Measurements from ENCODE around the gene TMEM115. TPM values are rescaled to one million over a fixed set of nuclear protein-coding genes. Genes with fewer than 3 reads are reported as not detected.

Gene TMEM115
- total RNA-seq, 1 donor from 2014 or later: 17.8 TPM

GRCh38 chr3:50388720-50389413, 29.5 kb upstream of the TMEM115 start:
- DNase-seq (ENCODE audit: low spot score): no peak
- Mint-ChIP-seq H3K27me3 (ENCODE audit: low read depth) (no peaks in the 10 kb centered on the region), H3K4me1 (ENCODE audit: low read depth) (peaks cover 6% of the 10 kb centered on the region), H3K9me3 (no peaks in the 10 kb centered on the region), H3K36me3 (ENCODE audit: low read depth) (no peaks in the 10 kb centered on the region), H3K4me3 (ENCODE audit: low read depth) (no peak overlapping the region), H3K27ac (no peak overlapping the region)
- intact Hi-C loops (cut with micrococcal nuclease): no loop called here

- no peak overlapping the region for H3K27ac Mint-ChIP-seq
- no peaks in the 10 kb centered on the region for H3K9me3 Mint-ChIP-seq
- H3K4me3 Mint-ChIP-seq (ENCODE audit: low read depth): no peak overlapping the region
- no peaks in the 10 kb centered on the region for H3K36me3 Mint-ChIP-seq (ENCODE audit: low read depth)
- peaks cover 6% of the 10 kb centered on the region for H3K4me1 Mint-ChIP-seq (ENCODE audit: low read depth)
- no peak for DNase-seq (ENCODE audit: low spot score)
- H3K27me3 Mint-ChIP-seq (ENCODE audit: low read depth): no peaks in the 10 kb centered on the region
- intact Hi-C loops (cut with micrococcal nuclease): no loop called here
These were observed 28.8 kb upstream of the TMEM115 start for GRCh38 chr3:50388016-50388719.

GRCh38 chr3:50385754-50386153, 26.4 kb upstream of the TMEM115 start:
- no peak overlapping the region for H3K27ac Mint-ChIP-seq
- no peaks in the 10 kb centered on the region for H3K9me3 Mint-ChIP-seq
- H3K4me1 Mint-ChIP-seq (ENCODE audit: low read depth): no peaks in the 10 kb centered on the region
- no peak for DNase-seq (ENCODE audit: low spot score)
- intact Hi-C loops (cut with micrococcal nuclease): no loop called here
- no peaks in the 10 kb centered on the region for H3K27me3 Mint-ChIP-seq (ENCODE audit: low read depth)
- H3K36me3 Mint-ChIP-seq (ENCODE audit: low read depth): no peaks in the 10 kb centered on the region
- H3K4me3 Mint-ChIP-seq (ENCODE audit: low read depth): no peak overlapping the region

- no peaks in the 10 kb centered on the region for H3K36me3 Mint-ChIP-seq (ENCODE audit: low read depth)
- intact Hi-C loops (cut with micrococcal nuclease): no loop called here
- H3K4me1 Mint-ChIP-seq (ENCODE audit: low read depth): no peaks in the 10 kb centered on the region
- no peak for DNase-seq (ENCODE audit: low spot score)
- H3K9me3 Mint-ChIP-seq: no peaks in the 10 kb centered on the region
- no peaks in the 10 kb centered on the region for H3K27me3 Mint-ChIP-seq (ENCODE audit: low read depth)
- no peak overlapping the region for H3K27ac Mint-ChIP-seq
- no peak overlapping the region for H3K4me3 Mint-ChIP-seq (ENCODE audit: low read depth)
These were observed 24.4 kb upstream of the TMEM115 start for GRCh38 chr3:50383750-50384149.

- Mint-ChIP-seq H3K4me1 (ENCODE audit: low read depth) (no peaks in the 10 kb centered on the region), H3K27me3 (ENCODE audit: low read depth) (no peaks in the 10 kb centered on the region), H3K9me3 (no peaks in the 10 kb centered on the region), H3K4me3 (ENCODE audit: low read depth) (no peak overlapping the region), H3K27ac (no peak overlapping the region), H3K36me3 (ENCODE audit: low read depth) (no peaks in the 10 kb centered on the region)
- intact Hi-C loops (cut with micrococcal nuclease): no loop called here
- no peak for DNase-seq (ENCODE audit: low spot score)
These were observed 23.4 kb upstream of the TMEM115 start for GRCh38 chr3:50382722-50383121.

- intact Hi-C loops (cut with micrococcal nuclease): no loop called here
- no peaks in the 10 kb centered on the region for H3K4me1 Mint-ChIP-seq (ENCODE audit: low read depth)
- DNase-seq (ENCODE audit: low spot score): no peak
- H3K9me3 Mint-ChIP-seq: no peaks in the 10 kb centered on the region
- H3K27me3 Mint-ChIP-seq (ENCODE audit: low read depth): no peaks in the 10 kb centered on the region
- no peaks in the 10 kb centered on the region for H3K36me3 Mint-ChIP-seq (ENCODE audit: low read depth)
- no peak overlapping the region for H3K27ac Mint-ChIP-seq
- no peak overlapping the region for H3K4me3 Mint-ChIP-seq (ENCODE audit: low read depth)
These were observed 22.1 kb upstream of the TMEM115 start for GRCh38 chr3:50381383-50381782.

GRCh38 chr3:50380405-50381085, 21.2 kb upstream of the TMEM115 start:
- no peak for DNase-seq (ENCODE audit: low spot score)
- intact Hi-C loops (cut with micrococcal nuclease): no loop called here
- no peak overlapping the region for H3K4me3 Mint-ChIP-seq (ENCODE audit: low read depth)
- no peak overlapping the region for H3K27ac Mint-ChIP-seq
- H3K9me3 Mint-ChIP-seq: no peaks in the 10 kb centered on the region
- H3K4me1 Mint-ChIP-seq (ENCODE audit: low read depth): no peaks in the 10 kb centered on the region
- no peaks in the 10 kb centered on the region for H3K36me3 Mint-ChIP-seq (ENCODE audit: low read depth)
- H3K27me3 Mint-ChIP-seq (ENCODE audit: low read depth): no peaks in the 10 kb centered on the region

- Mint-ChIP-seq H3K27ac (no peak overlapping the region), H3K4me3 (ENCODE audit: low read depth) (no peak overlapping the region), H3K4me1 (ENCODE audit: low read depth) (no peaks in the 10 kb centered on the region), H3K27me3 (ENCODE audit: low read depth) (no peaks in the 10 kb centered on the region), H3K36me3 (ENCODE audit: low read depth) (no peaks in the 10 kb centered on the region), H3K9me3 (no peaks in the 10 kb centered on the region)
- DNase-seq (ENCODE audit: low spot score): no peak
- intact Hi-C loops (cut with micrococcal nuclease): no loop called here
These were observed 19.4 kb upstream of the TMEM115 start for GRCh38 chr3:50378757-50379156.

- no peak overlapping the region for H3K27ac Mint-ChIP-seq
These were observed 18.7 kb upstream of the TMEM115 start for GRCh38 chr3:50378024-50378423.

GRCh38 chr3:50375258-50375931, 16.1 kb upstream of the TMEM115 start:
- Mint-ChIP-seq H3K9me3 (no peaks in the 10 kb centered on the region), H3K27ac (no peak overlapping the region), H3K4me1 (ENCODE audit: low read depth) (peaks cover 2% of the 10 kb centered on the region), H3K4me3 (ENCODE audit: low read depth) (no peak overlapping the region), H3K36me3 (ENCODE audit: low read depth) (no peaks in the 10 kb centered on the region), H3K27me3 (ENCODE audit: low read depth) (no peaks in the 10 kb centered on the region)
- intact Hi-C loops (cut with micrococcal nuclease): no loop called here
- no peak for DNase-seq (ENCODE audit: low spot score)

More at GRCh38 chr3:50378024-50378423, 18.7 kb upstream of the TMEM115 start:
- Mint-ChIP-seq H3K9me3 (no peaks in the 10 kb centered on the region), H3K36me3 (ENCODE audit: low read depth) (no peaks in the 10 kb centered on the region), H3K4me1 (ENCODE audit: low read depth) (peaks cover under 1% of the 10 kb centered on the region), H3K4me3 (ENCODE audit: low read depth) (no peak overlapping the region), H3K27me3 (ENCODE audit: low read depth) (no peaks in the 10 kb centered on the region)
- DNase-seq (ENCODE audit: low spot score): no peak
- intact Hi-C loops (cut with micrococcal nuclease): no loop called here

- Mint-ChIP-seq H3K9me3 (no peaks in the 10 kb centered on the region), H3K4me1 (ENCODE audit: low read depth) (peaks cover 2% of the 10 kb centered on the region), H3K27me3 (ENCODE audit: low read depth) (no peaks in the 10 kb centered on the region), H3K36me3 (ENCODE audit: low read depth) (no peaks in the 10 kb centered on the region), H3K4me3 (ENCODE audit: low read depth) (no peak overlapping the region), H3K27ac (no peak overlapping the region)
- DNase-seq (ENCODE audit: low spot score): no peak
- intact Hi-C loops (cut with micrococcal nuclease): no loop called here
These were observed 15.3 kb upstream of the TMEM115 start for GRCh38 chr3:50374363-50375257.
